Non-pigmented ciliary epithelial cell (primary cell): ENCODE data around the gene SERPINI1.

Experiments
- DNase-seq: peaks from one replicate; pipeline ENCODE4 v3.0.0-alpha.2; 2010; ENCODE audit warnings: low read depth

The SERPINI1 gene

DNA sequence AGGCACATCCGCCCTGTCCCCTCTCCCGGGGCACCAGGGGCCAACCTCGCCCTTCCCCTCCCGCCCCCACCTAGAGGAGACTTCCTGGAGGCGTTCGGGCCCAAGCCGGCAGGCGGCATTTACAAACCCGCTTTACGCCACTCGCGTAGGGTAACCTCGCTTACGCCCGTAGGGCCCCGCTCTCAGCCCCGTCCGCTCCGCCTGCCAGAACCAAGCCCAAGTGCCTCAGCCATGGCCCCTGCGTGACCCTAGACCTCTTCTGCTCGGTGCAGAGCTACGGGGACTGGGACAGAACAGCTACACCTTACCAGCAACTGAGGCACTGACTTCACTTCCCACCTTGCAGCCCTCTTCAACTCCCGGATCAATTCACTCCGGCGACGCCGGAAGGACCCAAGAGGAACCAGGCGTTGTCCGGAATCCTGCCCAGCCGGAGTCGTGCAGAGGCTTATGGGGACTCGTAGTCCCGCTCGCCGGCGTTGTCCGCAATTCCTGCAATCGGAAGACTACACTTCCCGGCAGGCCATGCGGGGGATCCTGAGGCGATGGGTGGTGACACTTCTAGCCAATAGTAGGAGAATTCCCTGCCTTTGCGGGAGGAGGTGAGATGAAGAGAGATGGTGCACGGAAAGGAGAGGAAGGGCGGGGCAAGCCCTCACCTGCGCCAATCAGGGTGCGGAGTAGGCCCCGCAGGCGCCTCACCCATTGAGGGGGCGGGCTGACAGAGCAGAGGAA lies 856 bp upstream of the SERPINI1 start, which contains the start of gene PDCD10:
Gene PDCD10 (minus strand): TSS at position 395 of the 735 bp plus-strand sequence. CDS start 14,735 bp downstream, outside the sequence.
- DNase-seq, result peak; percentile 98

DNA sequence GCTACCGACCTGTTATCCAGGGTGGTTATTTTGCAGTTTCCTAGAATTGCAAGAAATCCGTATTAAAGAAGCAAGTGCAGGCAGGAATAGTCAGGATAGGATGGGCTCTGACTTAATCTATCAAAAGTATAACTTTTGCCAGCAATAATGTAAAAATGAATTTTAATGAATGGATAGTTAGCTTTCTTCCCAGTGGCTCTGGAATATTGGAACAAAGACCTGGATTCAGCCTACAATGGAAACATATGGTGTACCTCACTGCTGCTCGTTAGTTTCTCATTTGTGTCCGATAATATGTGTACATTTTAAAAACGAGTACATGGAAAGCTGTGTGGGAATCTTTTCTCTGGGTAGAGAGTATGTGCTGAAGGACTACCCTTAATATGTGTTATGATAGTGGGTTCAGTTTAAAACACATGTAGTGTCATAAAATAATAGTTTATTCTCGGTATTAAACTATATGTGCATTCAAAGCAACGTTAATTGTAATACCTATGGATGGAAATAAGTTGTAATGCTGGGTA lies 805 bp downstream of the SERPINI1 start:
- no peak for DNase-seq

DNA sequence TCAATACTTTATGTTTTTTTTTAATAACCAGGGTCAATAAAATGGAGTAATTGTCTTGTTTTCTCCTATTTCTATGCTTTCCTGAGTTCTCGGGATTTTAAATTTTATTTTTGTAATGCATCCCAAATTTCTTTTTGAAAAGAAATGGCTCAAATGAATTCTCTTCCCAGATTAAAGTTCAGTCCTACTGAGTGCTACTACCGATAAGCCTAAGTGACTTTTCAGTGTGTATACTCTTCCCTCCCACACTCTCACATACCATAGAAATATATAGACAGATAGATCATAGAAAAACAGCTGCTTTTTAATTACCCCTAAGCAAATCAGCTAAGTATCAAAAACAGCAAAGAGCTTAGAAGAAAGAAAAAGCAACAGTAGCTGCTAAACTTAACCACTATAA lies 1.5 kb downstream of the SERPINI1 start:
- DNase-seq, result no peak

DNA sequence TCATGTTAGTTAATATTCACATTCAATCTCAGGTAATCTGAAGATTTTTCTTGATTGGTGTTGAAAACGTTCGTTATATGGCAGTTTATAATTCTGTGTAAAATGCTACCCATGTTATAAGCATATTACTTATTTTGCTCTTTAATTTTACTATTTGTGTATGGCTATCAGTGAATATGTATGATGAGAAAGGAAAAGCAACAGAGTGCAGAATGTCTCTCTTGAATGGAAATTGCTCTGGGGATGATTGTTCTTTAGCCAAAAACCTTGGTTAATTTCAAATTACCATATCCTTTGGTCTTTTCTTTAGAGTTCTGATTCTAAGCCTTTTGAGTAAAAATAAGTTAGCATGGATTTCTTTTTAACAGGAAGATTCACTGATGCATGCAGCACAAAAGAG lies 2.5 kb downstream of the SERPINI1 start:
- no peak for DNase-seq

DNA sequence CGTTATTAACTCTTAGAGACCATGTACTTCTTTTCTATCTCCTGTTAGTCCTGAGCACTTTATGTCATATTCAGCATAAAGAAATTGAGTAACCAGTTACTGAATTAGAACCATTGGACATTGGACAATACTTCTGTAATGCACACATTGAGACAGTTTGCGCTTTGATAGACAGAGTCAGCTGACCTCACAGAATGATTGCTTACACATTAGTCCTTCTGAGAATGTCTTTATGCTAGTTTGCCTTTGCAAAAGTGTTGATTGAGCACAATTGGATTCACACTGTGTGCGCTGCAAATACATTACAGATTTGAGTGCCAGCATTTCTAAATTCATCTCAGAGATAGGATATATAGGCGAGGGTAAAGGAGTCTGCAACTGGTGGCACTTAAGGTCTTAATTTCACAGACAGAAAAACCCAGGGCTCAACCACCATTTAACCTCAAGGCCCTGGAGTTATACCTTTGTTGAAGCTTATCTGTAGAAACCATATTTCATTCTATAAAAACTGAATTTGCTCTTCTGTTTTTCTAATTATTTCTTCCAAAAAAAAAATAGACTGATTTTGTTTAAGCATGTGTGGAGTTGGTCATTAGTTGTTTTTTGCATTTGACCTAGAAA lies 3.8 kb downstream of the SERPINI1 start:
- no peak for DNase-seq

DNA sequence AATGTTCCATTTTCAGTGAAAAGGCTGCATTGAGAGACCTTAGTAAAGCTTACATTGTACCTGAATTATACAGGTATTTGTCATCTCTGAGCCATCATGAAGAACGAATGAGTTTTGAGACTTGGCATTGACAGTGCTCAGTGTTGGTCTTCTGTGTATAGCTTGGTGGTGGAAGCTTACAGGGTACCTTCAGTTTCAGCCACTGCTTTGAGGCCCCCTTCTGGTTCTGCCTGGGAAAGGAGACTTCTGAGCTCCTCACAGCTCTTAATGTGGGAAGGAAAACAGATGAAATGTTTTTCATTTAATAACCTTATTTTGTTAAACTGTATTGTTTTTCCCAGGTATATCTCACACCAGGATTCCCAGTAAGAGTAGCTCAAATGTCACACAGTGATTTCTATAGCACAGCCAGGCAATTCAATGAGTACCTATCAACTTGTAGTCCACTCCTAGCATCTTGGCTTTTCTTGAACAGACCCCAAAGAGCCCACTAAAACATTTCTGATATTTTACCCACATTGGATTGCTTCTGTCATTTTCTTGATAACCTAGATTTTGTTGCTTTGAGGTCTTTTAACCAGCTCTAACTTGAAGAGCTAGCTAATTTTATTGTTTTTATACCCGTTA lies 5.6 kb downstream of the SERPINI1 start:
- no peak for DNase-seq

DNA sequence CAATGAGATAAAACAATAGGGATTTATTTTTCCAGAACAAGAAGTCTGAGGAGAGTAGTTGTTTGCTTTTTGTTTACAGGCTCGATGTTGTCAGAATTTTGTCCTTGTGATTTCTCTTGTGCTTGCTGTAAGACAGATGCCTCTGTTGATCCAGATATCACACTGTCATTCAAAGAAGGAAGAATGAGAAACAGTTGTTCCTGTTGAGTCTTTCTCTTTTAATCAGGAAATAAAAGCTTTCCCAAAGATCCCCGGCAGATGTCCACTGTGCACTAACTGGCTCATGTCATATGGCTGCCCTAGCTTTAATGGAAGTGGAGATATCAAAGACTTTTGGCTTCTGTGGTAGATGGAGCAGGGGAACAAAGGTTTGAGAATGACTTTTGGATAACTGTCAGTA lies 6.8 kb downstream of the SERPINI1 start:
- DNase-seq, result no peak

DNA sequence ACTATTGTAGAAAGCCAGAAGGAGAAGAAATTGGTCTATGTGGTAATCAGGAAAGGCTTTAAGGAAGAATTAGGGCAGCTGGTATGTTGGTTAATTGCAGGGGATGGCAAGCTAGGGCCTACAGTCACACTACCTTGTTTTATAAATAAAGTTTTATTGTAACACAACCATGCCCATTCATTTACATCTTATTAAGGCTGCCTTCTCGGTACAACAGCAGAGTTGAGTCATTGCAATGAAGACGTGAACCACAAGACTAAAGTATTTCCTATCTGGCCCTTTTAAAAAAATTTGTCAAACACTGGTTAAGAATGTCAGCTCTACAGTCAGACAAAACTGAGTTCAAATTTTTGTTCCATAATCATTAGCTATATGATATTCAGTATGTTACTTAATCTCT lies 8.3 kb downstream of the SERPINI1 start:
- DNase-seq, result no peak

DNA sequence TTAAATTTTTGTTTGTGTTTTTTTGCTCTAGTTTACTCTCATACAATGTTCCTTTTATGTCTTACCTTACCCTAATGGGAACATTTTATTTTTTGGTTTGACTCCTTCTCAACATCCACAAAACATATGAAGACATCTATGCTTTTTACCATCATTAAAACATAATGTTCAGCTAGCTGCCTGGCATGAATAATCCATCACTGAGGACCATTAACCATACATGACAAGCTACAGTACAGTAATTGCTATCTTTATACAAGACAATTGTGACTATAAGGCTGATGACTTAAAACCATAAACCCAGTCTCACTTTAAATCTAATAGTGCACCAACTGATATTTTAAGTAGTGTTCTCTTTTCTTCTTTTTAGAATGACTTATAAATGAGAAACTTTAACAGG lies 13.7 kb downstream of the SERPINI1 start:
- DNase-seq, result no peak

DNA sequence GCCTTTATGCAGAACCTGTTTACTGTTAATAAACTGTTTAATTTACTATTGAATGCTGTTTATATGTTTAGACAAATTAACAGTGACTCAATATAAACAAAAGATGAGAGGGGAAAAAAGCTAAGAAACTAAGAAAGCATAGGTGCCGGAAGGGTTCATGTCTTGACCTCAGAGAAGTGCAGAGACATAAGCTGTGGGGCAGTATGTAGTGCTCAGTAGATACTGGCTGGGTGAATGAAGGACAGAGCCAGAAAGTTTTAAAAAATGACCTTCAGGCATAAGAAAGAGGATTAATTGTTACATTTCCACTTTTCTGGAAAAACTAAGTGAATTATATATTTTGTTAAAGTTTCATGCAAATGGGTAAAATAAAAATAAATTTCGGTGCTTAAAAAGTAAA lies 14.2 kb downstream of the SERPINI1 start:
- no peak for DNase-seq

DNA sequence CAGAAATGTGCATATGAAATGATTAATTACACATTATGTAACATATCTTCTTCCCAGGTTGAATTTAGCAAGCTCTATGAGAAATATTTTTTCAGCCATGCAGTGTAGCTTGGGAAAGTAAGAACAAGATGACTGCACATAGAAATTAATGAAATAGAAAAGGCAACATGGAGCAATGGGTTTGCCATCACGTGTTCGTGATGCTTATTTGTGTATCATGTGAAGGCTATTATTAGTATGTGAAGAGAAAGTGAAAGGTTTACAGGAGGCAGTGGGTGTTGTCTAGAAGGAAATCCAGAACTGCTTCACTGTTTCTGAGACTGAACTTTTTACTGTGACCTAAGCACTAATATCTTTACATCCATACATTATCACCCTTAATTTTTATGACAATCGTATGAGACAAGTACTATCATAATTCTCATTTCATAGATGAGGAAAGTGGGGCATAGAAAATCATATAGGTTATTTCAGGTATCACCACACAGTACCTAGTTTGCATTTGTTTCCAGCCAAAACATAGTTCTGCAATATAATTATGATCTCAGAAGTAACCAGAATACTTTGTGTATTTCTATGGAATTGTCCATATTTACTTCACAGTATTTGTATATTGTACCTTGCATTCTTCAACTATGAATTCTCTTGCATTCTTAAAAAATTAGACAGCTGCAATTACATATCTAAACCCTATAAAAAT lies 14.9 kb downstream of the SERPINI1 start:
- no peak for DNase-seq

DNA sequence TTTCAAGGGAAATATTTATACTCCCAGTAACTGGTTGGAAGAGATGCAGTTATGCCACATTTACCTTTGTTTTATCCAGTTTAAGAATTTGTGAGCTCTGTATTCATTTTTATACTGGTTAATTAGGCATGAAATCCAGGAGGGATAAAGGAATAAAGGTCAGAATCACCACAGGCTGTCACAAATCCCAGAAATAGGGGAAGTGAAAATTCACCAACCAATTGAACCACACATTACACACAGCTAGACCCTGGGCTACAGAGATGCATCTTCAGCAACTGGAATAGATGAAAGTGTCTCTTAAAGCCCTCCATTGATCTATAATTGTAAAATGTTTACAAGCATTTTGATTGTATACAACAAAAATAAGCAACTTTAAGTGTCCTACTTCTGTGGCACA lies 18.5 kb downstream of the SERPINI1 start:
- no peak for DNase-seq

DNA sequence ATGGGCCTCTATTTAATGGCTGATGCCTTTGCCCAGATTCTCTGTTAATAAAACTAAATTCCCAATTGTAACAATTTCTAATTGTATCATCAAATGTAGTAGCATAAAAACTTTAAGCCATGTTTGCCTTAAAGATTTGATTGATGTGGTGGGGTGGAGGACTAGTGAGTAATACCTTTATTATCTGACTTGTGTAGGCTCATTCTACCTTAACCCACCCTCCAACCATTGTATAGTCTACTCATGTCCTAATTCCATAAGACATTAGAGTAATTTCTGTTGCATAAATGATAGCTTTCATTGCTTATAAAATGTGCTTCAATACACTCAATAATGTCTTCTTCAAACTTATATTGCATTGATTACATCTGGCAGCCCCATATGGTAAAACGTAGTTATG lies 25.8 kb downstream of the SERPINI1 start:
- no peak for DNase-seq

DNA sequence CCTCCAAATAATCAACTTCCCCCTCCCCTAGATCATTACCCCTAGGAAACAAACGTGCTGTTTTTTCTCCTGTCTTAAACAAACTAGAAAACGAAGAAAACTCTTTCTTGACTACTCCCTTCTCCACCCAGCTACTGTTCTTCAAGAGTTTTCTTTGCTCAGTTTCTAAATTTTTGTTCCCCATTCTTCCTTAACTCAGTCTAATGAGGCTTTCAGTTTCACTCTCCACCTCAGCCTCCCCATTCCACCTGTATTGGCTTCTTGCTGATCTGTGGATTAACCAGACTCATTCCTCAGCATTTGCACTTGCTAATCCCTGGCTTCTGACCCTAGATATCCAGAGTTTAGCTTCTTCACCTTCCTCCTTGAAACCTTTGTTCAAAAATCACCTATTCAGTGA lies 26.8 kb downstream of the SERPINI1 start:
- DNase-seq, result no peak

DNA sequence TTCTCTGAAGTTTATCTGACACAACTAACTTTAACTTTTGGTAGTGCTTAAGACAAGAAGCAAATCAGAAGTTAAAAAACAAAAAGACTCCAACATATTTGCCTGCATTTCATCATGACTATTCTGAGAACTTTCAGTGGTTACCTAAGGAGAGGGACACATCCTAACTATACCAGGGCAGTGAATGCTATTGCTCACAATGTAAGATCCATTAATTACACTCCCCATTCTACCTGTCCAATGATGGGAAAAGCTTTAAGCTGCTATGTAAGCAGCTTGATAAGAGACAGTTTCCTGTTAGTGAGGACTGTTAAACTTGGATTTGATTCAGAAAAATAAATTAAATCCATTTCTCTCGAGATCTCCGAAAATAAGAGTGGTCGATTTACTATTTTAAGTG lies 37.5 kb downstream of the SERPINI1 start:
- DNase-seq, result no peak

DNA sequence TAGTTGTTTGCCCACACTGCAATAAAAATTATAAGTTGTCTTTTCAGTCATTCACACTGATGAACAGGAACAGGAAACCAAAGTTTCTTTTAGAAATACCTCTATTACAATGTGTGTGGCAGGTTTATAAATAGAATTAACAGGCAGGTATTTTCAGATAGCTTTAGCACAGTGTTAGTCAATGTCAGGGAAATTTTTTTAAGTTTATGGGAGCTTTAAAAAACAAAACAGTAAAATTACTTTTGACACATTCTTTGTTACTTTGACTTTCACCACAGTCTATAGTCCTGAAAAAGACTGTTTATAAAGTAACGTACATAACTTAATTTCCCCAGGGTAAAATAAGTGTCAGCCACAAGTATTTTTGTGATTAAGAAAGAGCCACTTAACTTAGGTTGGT lies 38.1 kb downstream of the SERPINI1 start:
- no peak for DNase-seq

DNA sequence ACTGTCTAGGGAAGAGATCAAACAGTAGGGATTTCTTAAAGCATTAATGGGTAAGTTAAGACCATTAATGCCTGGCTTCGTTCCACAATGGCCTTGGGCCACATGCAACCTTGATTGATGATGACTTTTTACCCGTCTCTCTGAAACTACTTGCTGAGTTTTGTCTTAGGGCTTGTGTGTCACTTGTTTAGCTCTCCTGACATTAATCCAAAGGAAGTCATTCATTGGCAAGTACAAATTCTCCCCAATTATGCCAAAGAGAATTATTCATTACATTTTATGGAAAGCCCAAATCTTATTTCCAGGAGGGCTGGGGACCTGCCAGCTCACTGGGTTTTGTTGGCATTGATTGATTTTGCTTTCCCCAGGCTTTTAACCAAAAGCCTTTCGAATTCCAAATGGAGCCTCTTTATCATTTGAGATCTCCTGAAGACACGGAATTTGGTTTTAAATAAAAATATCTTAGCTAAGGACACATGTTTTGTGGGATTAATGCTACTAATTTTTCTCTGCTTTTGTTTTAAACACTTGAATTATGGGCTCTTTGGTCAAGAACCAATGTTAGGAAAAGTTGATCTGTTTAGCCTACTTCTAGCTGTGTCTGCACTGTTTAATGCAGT lies 40.7 kb downstream of the SERPINI1 start:
- DNase-seq, result no peak

DNA sequence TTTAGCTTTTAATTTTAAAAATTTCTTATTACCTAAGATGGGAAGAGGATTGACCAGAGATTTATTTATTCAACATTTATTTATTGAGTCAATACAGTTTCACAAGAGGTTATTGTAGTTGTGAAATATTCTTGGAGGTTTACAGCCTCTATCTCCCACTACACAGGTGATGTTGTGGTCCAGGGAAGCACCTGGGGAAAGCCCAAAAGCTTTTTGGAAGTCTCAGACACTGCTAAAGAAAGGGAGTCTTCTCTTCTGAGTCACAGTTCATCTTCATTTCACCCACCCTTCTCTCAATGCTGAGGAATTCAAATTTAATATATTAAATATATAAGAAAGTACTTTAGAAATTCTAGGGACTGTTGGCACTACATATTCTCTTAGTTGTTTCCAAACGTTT lies 41.8 kb downstream of the SERPINI1 start:
- DNase-seq, result no peak

DNA sequence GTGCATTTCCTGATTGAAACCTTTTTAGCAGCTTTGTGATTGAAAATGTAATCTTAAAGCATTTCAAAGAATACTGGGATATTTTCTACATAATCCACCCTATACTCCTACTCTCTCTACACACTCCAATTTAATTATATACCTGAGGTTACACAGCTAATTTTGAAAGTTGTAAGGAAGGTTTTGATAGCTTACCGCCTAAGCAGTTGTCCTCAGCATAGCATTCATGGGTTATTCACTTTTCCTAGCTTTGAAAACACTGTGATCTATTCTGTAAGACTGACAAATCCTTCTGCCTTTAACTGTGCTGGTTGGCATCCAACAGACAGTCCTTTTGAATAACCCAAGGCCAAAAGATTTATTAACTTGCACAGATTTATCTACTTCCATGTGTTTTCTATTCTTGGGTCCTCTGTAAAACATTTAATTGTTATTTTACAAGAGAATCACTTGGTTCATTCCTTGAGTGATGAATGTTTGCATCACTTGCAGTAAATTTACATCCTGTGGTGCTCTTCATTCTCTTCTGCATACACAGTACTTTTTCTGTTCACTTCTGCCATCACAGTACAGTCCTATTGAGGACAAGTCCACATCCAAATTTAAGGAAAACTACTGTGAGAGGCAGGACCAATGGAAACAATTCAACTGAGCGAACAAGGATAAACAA lies 44.8 kb downstream of the SERPINI1 start:
- no peak for DNase-seq

DNA sequence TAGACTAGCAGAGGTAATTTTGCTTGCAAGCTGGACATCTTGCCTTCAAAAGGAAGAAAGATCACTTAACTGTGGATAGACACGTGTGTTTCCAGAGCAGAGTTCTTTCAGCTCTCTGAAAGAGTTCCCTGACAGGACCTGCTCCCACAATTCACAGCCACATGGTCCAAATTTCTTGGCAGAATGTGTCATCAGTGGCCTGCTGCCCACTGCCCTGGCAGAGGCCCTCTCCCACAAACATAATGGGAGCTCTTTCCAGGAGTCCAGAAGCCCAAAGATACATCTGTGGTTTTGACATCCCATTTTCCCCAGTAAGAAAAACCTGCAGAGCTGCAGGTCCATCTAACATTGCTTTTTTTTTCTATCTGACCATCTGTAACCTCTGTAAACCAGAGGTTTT lies 48.3 kb downstream of the SERPINI1 start:
- DNase-seq, result no peak

DNA sequence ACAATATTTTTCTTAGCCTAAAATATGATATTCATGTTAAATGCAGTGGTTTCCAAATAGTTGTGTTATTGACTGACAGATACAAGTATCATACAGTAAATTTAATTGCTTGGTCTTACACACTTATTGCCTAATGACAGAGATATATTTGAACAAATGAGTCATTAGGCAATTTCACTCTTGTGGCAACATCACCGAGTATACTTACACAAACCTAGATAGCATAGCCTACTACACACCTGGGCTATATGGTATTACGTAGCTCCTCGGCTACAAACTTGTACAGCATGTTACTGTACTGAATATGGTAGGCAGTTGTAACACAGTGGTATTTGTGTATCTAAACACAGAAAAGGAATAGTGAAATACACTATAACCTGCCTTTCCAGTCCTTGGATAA lies 50.3 kb downstream of the SERPINI1 start:
- DNase-seq, result no peak

DNA sequence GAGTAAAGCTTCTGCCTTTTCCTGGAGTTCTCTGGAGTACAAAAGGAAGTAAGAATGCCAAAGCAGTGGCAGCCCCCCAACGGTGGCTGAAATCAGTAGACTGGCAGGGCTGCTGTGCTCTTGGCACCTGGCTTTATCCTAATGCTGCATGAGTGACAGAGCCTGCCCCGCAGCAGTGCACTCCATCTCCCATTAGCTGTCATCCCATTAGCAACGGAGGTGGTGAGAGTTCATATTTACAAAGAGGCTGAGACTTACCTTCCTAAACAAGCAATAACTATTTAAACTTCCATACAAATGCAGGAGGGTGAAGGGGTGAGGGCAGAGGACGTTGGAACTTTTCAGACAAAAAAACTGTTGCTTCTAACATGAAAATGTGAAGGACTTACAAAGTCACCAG lies 51.9 kb downstream of the SERPINI1 start:
- DNase-seq, result no peak
